HTR-8/SVneo (cell line): Measurements from ENCODE around the gene MYPOP.

Source experiments
- DNase-seq: peaks from one replicate; pipeline ENCODE4 v3.0.0; 2011; ENCODE audit warnings: low spot score, mixed read lengths; ENCODE audit not compliant: insufficient read length
- FAIRE-seq: peaks from 2 replicates; lab custom pipeline; 2011; peaks lifted over from hg19 to GRCh38; lab: Jason Lieb, UNC

The MYPOP gene

GRCh38 chr19:45866400-45867176 lies 35.8 kb downstream of the MYPOP start:
- no peak for FAIRE-seq
- no peak for DNase-seq

DNA sequence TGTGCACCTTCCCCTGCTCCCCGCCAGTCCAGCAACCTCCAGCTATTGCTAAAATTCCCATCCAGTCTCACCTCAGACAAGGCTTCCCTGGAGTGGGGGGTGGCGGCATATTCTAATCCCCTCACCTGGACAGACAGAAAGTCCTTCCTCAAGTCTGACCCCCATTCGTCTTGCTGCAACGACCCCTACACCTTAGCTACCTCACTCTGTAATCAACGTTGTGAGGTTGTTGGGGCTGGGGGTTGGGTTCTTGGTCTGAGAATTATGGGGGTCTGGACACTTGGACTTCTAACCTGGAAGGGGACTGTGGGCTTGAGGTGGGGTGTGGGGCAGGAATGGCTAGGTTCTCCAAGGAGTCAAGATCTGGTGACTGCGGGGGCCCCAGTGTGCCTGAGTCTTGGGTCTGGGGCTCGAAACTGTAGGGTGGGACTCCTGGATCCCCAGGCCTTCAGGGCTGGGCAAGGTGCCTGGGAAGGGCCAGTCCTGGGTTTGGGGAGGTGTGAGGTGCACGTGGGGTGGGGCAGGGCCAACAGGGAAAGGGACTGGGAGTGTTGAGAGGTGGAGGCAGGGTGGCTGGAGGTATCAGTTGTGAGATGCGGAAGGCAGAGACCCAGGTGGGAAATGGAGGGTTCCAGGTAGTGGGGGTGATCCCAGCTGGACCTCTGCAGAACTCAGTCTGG lies 37.0 kb downstream of the MYPOP start:
- no peak for DNase-seq
- FAIRE-seq, result no peak

DNA sequence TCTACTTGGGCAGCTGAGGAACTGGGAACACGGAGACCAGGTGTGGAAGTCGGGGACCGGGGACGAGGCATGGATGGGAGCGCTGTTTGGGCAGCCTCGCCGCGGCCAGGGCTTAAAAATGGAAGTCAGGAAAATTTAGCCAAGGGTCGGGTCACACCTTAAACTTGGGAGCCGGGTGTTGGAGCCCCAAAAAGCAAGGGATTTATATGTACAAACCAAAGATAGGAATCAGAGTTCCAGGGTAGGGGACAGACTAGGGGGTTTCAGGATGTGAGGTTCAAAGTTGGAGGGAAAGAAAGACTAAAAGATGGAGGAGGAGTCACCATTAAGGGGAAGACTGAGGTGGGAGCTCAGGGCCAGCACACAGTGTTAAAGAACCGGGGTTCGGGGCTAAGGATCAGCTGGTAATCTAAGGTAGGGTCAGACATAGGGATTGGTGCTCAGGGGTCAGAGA lies 37.8 kb downstream of the MYPOP start:
- DNase-seq, result no peak
- no peak for FAIRE-seq

- FAIRE-seq, result no peak
Observed at GRCh38 chr19:45863840-45864628, 38.4 kb downstream of the MYPOP start, which contains the start of gene FOXA3. Gene FOXA3, plus strand, starts transcription at chr19:45864326. Its CDS starts 131 bp downstream, at chr19:45864457.

DNA sequence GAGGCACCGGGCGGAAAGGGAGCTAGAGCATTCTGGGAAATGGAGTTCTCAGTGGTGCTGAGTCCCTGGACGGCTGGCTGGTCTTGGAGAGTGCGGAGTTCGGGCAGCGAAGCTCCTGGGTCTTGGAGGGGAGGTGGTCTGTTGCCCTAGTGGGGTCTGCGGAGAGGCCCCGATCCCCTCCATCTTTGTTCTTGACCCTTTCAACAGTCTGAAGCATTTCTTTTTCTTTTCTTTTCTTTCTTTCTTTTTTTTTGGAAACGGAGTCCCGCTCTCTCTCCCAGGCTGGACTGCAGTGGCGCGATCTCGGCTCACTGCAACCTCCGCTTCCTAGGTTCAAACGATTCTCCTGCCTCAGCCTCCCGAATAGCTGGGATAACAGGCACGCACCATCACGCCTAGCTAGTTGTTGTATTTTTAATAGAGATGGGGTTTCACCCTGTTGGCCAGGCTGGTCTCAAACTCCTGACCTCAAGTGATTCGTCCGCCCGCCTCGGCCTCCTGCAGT lies 39.0 kb downstream of the MYPOP start:
- FAIRE-seq, result no peak

More at GRCh38 chr19:45863840-45864628, 38.4 kb downstream of the MYPOP start, which contains the start of gene FOXA3:
- DNase-seq, result no peak

DNA sequence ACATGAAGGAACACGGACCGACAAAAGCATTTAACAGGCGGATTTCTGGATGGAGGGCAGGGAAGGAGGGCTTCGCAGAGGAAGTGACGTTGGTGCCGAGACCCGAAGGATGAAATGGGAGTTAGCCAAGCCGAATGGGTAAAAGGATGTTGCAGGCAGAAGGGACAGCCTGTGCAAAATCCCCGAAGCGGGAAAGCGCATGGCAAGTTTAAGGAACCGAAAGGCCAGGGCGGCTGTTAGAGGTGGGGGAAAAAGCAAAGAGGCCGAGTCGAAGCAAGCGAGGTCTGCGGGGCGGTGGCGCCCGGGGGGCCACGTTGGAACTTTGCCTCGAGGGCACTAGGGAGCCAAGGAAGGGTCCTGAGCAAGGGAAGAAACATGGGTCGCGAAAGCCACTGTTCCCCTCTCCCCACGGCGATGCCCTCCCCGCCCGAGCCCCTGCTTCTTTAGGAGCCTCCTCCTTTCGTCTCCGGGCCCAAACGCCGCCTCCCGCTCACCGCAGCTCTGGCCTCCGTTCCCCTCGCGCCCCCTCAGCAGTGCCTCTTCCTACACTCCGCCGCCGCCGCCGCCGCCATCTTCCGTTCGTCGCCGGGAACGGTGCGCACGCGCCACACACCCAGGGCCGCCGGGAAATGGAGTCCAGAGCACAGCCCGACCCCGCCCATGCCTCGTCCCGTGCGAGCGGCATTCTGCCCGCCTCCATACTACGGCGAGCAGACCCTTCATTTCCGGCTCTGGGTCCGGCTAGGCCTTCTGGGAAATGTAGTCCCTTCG lies 39.7 kb downstream of the MYPOP start, which contains the start of gene SYMPK:
Gene SYMPK, minus strand, starts transcription at position 584 of the 771 bp plus-strand sequence. CDS start 8,652 bp downstream, outside the sequence.
- DNase-seq (peak; percentile 100), FAIRE-seq (peak; percentile 96)

More for the DNA sequence above, 39.0 kb downstream of the MYPOP start:
- no peak for DNase-seq

- FAIRE-seq (no peak), DNase-seq (no peak)
Observed at GRCh38 chr19:45862271-45862563, 40.2 kb downstream of the MYPOP start.

DNA sequence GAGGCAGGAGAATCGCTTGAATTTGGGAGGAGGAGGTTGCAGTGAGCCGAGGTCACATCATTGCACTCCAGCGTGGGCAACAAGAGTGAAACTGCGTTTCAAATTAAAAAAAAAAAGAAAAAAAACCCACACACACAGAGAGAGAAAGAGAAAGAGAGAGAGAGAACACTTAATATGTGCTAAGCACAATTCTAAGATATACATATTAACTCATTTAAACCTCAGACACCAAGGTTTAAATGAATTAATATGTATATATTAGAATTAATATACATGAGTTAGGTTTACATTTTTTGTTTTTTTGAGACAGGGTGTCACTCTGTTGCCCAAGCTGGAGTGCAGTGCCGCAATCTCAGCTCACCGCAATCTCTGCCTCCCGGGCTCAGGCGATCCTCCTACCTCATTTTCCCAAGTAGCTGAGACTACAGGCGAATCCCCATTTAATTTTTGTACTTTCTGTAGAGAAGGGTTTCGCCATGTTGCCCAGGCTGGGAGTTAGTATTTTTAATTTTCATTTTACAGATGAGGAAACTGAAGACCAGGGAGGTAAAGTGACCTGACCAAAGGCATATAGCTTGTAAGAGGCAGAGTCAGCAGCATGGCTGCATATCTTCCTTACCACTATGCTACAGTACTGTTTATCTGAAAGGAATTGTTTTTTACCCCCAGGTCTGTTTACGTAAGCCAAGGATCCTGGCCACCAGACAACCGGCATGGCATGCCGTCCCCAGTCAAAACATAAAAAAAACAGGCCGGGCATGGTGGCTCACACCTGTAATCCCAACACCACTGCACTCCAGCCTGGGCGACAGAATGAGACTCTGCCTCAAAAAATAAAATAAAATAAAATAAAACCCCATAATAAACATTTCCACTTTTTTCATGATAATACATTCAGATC lies 41.8 kb downstream of the MYPOP start:
- no peak for FAIRE-seq
- DNase-seq, result no peak

GRCh38 chr19:45854167-45854778 lies 48.1 kb downstream of the MYPOP start:
- DNase-seq (no peak), FAIRE-seq (peak; percentile 66)

DNA sequence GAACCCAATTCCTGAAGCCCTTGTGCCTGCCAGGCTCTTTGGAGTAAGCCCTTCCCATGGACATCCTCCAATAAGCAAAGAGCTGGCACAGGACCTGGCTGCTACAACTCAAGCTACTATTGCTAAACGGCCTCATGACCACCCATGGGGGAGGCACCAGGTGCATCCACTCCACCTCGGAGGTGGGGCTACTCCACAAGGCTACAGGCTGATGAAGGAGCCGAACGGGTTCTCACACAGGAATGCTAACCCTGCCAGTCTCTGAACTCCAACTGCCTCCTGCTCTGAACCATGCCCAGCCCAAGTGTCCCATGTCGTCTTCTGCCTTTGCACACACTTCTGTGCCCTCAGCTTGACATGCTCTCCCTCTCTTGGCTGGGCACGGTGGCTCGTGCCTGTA lies 49.4 kb downstream of the MYPOP start:
- DNase-seq, result no peak
- FAIRE-seq, result no peak

DNA sequence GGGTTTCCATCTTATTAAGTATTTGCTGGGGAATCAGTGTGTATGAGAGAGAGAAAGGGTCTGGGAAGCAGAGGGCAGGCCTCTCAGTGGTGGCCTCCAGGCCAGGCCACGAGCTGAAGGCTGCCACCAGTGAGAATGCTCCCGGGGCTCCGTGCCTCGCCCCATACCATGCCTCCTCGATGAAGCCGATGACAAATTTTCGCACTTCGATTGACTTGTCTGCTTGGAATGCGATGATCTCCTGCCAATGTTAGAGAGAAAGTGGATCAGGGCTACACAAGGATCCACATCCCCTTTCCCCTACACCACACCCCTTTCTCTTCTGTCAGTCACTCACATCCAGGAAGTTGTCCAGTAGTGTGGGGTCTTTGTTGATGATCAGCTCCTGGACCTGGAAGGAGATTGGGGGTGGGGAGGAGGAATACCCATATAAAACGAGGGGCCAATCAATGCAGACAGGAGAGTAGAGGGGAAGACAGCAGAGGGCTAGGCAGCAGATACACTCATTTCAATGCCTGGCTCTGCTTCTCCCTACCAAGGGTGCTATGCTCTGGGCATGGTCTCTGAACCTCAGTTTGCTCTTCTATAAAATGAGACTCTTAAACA lies 50.2 kb downstream of the MYPOP start:
- no peak for DNase-seq

GRCh38 chr19:45848922-45849321 lies 53.5 kb downstream of the MYPOP start:
- DNase-seq, result no peak
- FAIRE-seq, result no peak

More for the DNA sequence above, 50.2 kb downstream of the MYPOP start:
- FAIRE-seq, result no peak

GRCh38 chr19:45847663-45848062 lies 54.8 kb downstream of the MYPOP start:
- no peak for DNase-seq
- peak; percentile 20 for FAIRE-seq

DNA sequence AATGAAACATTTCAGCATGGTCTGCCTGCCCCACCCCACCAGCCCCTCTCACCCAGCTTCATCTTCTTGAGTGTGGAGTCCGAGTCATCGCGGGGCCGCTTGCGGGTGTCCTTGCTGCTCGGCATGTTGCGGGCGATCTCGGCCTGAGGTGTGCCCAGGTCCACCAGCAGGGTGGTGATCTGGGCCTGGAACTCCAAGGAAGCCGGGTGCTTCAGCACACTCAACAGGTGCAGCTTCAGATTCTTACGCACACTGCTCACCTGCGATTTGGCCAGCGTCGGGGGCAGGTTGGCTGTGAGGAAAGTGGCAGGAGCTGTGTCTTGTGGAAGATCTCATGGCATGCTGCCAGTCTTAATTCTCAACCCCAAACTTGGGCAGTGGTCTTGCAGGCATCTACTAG lies 60.2 kb downstream of the MYPOP start:
- FAIRE-seq (no peak), DNase-seq (no peak)
